ENCODE measurements around the gene HP. TPM values are rescaled to one million over a fixed set of nuclear protein-coding genes. Genes with fewer than 3 reads are reported as not detected.
A peak's percentile ranks its signal among the peaks of the same experiment; 100 is the strongest.

Gene HP
- total and polyA plus RNA-seq, 9 donors: 0.13 to 1.5 (median 0.95) TPM

DNA sequence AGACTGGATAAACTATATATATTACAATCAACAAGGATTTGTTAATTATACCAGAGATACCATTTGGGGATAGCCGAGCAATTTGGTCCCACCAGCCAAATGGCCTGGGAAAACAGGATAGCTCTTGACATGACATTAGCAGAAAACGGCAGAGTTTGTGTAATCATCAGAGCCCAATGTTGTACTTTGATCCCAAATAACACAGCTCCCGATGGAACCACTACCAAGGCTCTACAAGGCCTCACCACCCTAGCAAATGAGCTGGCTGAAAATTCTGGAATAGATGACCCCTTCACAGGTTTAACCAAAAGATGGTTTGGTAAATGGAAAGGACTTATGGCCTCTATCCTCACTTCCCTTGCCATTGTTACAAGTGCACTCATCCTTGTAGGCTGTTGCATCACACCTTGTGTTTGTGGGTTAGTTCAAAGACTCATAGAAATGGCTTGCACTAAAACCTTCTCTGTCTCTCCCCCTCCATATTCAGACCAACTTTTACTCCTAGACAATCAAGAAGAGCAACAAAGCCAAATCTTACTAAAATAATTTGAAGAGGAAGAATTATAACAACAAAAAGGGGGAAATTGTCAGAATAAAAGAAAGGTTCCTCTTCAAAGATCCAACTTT is 29.6 kb downstream of the HP start:
- Histone ChIP-seq H3K4me1 (ENCODE audit: control insufficient read depth, insufficient read depth, low read length) (no peaks in the 10 kb centered on the region), H3K27ac (ENCODE audit: low read length) (no peak overlapping the region), H3K4me3 (ENCODE audit: low read length) (no peak overlapping the region), H3K27me3 (ENCODE audit: control insufficient read depth, insufficient read depth, low read length) (no peaks in the 10 kb centered on the region), H3K9me3 (replicated peaks; ENCODE audit: control insufficient read depth, low read depth, low read length) (peaks cover 10% of the 10 kb centered on the region), H3K36me3 (ENCODE audit: control insufficient read depth, insufficient read depth, low read length) (peaks cover 21% of the 10 kb centered on the region)
- DNase-seq: no peak
- WGBS (ENCODE audit: insufficient coverage): 100% methylated on average over 1 of the region's 3 CpGs

DNA sequence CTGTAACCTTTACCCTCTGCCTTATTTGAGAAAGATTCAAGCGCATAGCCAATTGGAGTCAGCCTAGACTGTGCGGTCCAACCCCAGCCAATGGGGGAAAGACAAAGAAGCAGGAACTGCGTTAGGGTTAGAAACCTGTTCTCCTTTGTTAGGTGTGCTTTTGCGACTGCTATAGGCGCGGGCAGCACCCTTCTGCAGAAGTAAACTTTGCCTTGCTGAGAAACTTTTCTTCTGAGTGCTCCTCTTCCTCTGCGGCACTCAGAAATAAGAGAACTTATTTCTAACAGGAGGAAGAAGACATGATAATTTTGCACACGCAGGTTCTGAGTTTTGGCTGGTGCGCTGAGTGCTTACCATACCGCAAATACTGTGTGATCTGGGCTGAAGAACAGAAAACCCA is 30.1 kb downstream of the HP start:
- no peak overlapping the region for H3K27ac ChIP-seq (ENCODE audit: low read length)
- no peak overlapping the region for H3K4me3 ChIP-seq (ENCODE audit: low read length)
- H3K27me3 ChIP-seq (ENCODE audit: control insufficient read depth, insufficient read depth, low read length): no peaks in the 10 kb centered on the region
- H3K9me3 ChIP-seq (replicated peaks; ENCODE audit: control insufficient read depth, low read depth, low read length): peaks cover 10% of the 10 kb centered on the region
- 98% methylated on average over 5 of the region's 10 CpGs for WGBS (ENCODE audit: insufficient coverage)
- peaks cover 26% of the 10 kb centered on the region for H3K36me3 ChIP-seq (ENCODE audit: control insufficient read depth, insufficient read depth, low read length)
- H3K4me1 ChIP-seq (ENCODE audit: control insufficient read depth, insufficient read depth, low read length): no peaks in the 10 kb centered on the region
- no peak for DNase-seq

DNA sequence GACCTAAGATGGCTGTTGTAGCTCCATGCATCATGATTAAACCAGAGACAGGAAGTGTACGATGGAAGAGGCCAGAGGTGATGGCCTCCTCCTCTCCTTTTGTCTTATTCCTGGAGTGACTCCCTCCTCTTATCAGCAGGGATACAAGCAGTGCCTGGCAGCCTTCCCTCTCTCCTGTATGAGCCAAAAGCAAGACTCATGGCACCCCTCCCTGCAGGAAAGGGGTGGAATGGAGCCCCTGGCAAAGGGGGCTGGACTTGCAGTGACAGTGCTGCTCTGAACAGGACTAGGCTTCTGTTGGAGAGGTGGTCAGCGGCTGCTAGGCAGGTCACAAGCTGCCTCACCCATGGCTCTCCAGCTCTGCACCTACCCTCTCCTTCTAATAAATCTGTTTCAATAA is 30.7 kb downstream of the HP start:
- Histone ChIP-seq H3K27ac (ENCODE audit: low read length) (no peak overlapping the region), H3K36me3 (ENCODE audit: control insufficient read depth, insufficient read depth, low read length) (peaks cover 32% of the 10 kb centered on the region), H3K27me3 (ENCODE audit: control insufficient read depth, insufficient read depth, low read length) (no peaks in the 10 kb centered on the region), H3K9me3 (replicated peaks; ENCODE audit: control insufficient read depth, low read depth, low read length) (peaks cover 10% of the 10 kb centered on the region), H3K4me3 (ENCODE audit: low read length) (no peak overlapping the region), H3K4me1 (ENCODE audit: control insufficient read depth, insufficient read depth, low read length) (no peaks in the 10 kb centered on the region)
- DNase-seq: no peak
- WGBS (ENCODE audit: insufficient coverage): 67% methylated on average over 1 of the region's 2 CpGs

DNA sequence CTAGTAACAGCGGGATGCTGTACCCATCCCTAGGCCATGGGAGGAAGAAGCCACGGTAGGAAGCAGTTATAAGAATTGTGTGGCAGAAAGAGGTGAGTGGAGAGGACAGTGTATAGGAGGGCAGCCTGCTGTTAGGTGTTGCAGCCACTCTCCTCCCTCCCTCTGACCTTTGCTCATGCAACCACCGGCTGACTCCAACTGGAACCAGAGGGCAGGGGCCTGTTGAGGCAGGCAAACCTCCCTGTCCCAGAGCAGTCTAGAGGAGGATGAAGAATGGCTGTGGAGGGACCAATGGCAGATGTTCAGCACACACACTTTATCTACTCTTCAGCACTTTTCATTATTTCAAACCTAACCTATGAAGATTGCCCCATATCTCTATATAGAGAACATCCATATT is 36.9 kb downstream of the HP start:
- H3K4me3 ChIP-seq (ENCODE audit: low read length): no peak overlapping the region
- 100% methylated on average over 1 of the region's 3 CpGs for WGBS (ENCODE audit: insufficient coverage)
- H3K9me3 ChIP-seq (replicated peaks; ENCODE audit: control insufficient read depth, low read depth, low read length): no peaks in the 10 kb centered on the region
- no peak for DNase-seq
- H3K36me3 ChIP-seq (ENCODE audit: control insufficient read depth, insufficient read depth, low read length): peaks cover 28% of the 10 kb centered on the region
- H3K4me1 ChIP-seq (ENCODE audit: control insufficient read depth, insufficient read depth, low read length): peaks cover 14% of the 10 kb centered on the region
- no peak overlapping the region for H3K27ac ChIP-seq (ENCODE audit: low read length)
- H3K27me3 ChIP-seq (ENCODE audit: control insufficient read depth, insufficient read depth, low read length): no peaks in the 10 kb centered on the region

DNA sequence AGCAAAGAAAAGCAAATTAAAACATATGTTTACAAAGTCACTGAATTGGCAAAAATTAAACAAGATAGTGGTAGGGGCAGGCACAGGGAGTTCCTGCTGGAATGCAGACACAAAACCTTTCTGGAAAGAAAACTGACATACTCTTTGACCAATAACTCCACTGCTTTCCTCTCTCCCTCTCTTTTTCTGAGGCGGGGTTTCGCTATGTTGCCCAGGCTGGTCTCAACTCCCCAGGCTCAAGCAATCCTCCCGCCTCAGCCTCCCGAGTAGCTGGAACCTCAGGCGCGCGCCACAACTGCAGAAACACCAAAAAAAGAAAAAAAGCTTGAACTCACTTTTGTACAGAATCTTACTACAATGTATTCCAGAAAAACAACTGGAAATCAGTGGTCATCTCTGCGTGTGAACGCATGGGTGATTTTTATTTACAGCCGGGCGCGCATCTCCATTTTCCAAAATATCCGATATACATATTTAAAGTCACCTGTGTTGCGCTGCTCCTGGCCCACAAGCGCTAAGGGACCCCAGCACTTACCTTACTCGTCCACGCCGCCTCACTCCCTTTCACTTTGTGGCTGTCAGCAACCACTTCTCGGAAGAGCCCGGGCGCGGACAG is 38.6 kb downstream of the HP start:
- 0% methylated on average over 22 of the region's 22 CpGs for WGBS (ENCODE audit: insufficient coverage)
- peak overlapping the region; percentile 100 for H3K4me3 ChIP-seq (ENCODE audit: low read length)
- DNase-seq: peak; percentile 61
- peak overlapping the region; percentile 92 for H3K27ac ChIP-seq (ENCODE audit: low read length)
- H3K27me3 ChIP-seq (ENCODE audit: control insufficient read depth, insufficient read depth, low read length): no peaks in the 10 kb centered on the region
- peaks cover 39% of the 10 kb centered on the region for H3K36me3 ChIP-seq (ENCODE audit: control insufficient read depth, insufficient read depth, low read length)
- H3K9me3 ChIP-seq (replicated peaks; ENCODE audit: control insufficient read depth, low read depth, low read length): no peaks in the 10 kb centered on the region
- H3K4me1 ChIP-seq (ENCODE audit: control insufficient read depth, insufficient read depth, low read length): peaks cover 14% of the 10 kb centered on the region

DNA sequence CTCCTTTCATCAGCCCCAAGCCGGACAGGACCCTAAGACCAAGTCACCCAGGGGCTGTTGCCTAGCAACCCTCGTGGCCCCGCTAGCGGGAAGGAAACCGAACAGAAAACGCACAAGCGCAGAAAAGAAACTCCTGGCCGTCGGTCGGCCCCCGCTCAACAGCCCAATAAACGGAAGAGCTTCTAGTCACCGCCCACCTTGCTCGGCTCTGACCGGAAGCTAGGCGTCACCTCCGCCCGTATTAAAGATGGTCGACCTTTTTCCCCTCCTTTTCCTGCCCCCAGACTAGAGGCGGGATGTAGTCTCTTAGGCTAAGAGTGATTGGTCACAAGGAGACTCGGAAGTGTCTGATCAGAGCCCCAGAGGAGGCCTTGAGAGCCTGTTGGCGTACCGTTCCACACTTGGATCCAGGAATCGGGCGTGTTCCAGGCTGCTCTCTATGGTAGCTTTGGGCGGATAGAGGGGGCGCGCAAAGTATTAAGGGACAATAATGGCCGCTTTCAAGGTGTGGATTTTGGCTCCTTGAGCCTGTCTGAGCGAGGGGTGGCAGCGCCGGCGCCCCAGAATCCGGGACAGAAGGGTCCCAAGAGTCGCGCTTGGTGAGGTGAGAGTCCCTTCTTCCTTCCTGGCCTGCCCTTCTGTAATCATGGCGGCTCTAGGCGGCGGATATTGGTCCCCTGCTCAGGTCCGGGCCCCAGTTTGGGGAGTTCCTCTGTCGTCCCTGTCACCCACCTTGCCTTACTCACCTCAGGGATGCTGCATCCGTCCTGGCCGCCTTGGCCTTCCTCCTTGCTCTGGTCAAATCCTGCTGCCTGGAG is 39.4 kb downstream of the HP start, which contains the start of the genes DHX38 and TXNL4B:
TSS of gene DHX38 (plus strand) at position 400 of the 818 bp plus-strand sequence. CDS start 2,311 bp downstream, outside the sequence.
TSS of gene TXNL4B (minus strand) at position 173 of the 818 bp plus-strand sequence. CDS start 2,871 bp downstream, outside the sequence.
- WGBS (ENCODE audit: insufficient coverage): under 1% methylated on average over 40 of the region's 43 CpGs
- Histone ChIP-seq H3K4me1 (ENCODE audit: control insufficient read depth, insufficient read depth, low read length) (peaks cover 14% of the 10 kb centered on the region), H3K4me3 (ENCODE audit: low read length) (peak within 1 kb of the TSS; percentile 100), H3K27me3 (ENCODE audit: control insufficient read depth, insufficient read depth, low read length) (no peaks in the 10 kb centered on the region), H3K9me3 (replicated peaks; ENCODE audit: control insufficient read depth, low read depth, low read length) (no peaks in the 10 kb centered on the region), H3K36me3 (ENCODE audit: control insufficient read depth, insufficient read depth, low read length) (peaks cover 44% of the 10 kb centered on the region), H3K27ac (ENCODE audit: low read length) (peak within 1 kb of the TSS; percentile 99)
- peak; percentile 100 for DNase-seq

DNA sequence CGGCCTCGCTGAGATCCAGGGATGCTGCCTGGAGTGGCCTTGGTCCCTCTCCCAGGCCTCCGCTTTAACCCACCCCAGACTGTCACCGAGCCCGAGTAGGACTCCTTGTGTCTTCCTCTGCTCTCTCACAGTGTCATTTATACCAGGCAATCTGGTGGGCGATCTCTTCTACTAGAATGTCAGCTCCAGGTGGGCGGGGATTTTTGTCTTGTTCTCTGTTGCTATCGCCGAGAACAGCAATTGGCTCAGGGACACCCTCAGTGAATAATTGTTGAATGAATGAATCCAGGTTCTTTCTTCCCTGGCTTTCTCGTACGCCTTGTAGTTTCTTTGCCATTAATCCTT is 39.9 kb downstream of the HP start:
- Histone ChIP-seq H3K4me1 (ENCODE audit: control insufficient read depth, insufficient read depth, low read length) (peaks cover 14% of the 10 kb centered on the region), H3K4me3 (ENCODE audit: low read length) (peak overlapping the region; percentile 100), H3K27ac (ENCODE audit: low read length) (peak overlapping the region; percentile 99), H3K36me3 (ENCODE audit: control insufficient read depth, insufficient read depth, low read length) (peaks cover 46% of the 10 kb centered on the region), H3K9me3 (replicated peaks; ENCODE audit: control insufficient read depth, low read depth, low read length) (no peaks in the 10 kb centered on the region), H3K27me3 (ENCODE audit: control insufficient read depth, insufficient read depth, low read length) (no peaks in the 10 kb centered on the region)
- DNase-seq: no peak
- 0% methylated on average over 7 of the region's 11 CpGs for WGBS (ENCODE audit: insufficient coverage)

DNA sequence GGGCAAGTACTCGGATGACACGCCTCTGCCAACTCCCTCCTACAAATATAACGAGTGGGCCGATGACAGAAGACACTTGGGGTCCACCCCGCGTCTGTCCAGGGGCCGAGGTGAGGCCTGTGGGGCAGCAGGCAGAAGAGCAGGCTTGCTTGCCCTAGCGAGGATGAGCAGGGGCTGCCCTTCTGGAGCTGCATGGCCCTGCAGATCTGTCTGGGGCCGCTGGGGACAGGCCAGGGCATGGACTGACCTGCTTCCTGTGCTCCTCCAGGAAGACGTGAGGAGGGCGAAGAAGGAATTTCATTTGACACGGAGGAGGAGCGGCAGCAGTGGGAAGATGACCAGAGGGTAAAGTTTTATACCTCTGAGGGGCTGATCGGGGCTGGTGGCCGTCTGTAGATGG is 44.6 kb downstream of the HP start:
- Histone ChIP-seq H3K27me3 (ENCODE audit: control insufficient read depth, insufficient read depth, low read length) (no peaks in the 10 kb centered on the region), H3K27ac (ENCODE audit: low read length) (no peak overlapping the region), H3K4me3 (ENCODE audit: low read length) (no peak overlapping the region), H3K9me3 (replicated peaks; ENCODE audit: control insufficient read depth, low read depth, low read length) (no peaks in the 10 kb centered on the region), H3K36me3 (ENCODE audit: control insufficient read depth, insufficient read depth, low read length) (peaks cover 81% of the 10 kb centered on the region), H3K4me1 (ENCODE audit: control insufficient read depth, insufficient read depth, low read length) (peaks cover 10% of the 10 kb centered on the region)
- WGBS (ENCODE audit: insufficient coverage): 80% methylated on average over 15 of the region's 15 CpGs
- DNase-seq: no peak

DNA sequence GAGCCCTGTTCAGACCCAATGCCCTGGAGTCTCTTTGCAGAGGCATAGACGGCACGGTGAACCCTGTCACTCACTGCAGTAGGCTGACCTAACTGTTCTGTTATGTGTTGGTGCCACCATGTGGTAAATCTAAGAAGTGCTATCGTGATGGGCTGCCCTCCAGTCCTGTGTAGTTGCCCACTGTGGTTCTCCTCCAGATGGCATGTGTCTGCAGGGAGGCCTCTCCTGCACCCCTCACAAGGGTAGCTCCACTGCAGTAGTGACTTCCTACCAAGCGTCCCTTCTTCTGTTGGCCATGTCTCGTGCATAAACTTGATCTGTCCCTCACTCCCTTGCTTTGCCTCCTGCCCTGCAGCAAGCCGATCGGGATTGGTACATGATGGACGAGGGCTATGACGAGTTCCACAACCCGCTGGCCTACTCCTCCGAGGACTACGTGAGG is 45.1 kb downstream of the HP start:
- no peaks in the 10 kb centered on the region for H3K9me3 ChIP-seq (replicated peaks; ENCODE audit: control insufficient read depth, low read depth, low read length)
- peaks cover 8% of the 10 kb centered on the region for H3K4me1 ChIP-seq (ENCODE audit: control insufficient read depth, insufficient read depth, low read length)
- H3K27me3 ChIP-seq (ENCODE audit: control insufficient read depth, insufficient read depth, low read length): no peaks in the 10 kb centered on the region
- H3K36me3 ChIP-seq (ENCODE audit: control insufficient read depth, insufficient read depth, low read length): peaks cover 86% of the 10 kb centered on the region
- no peak overlapping the region for H3K4me3 ChIP-seq (ENCODE audit: low read length)
- WGBS (ENCODE audit: insufficient coverage): 68% methylated on average over 12 of the region's 12 CpGs
- DNase-seq: peak; percentile 36
- H3K27ac ChIP-seq (ENCODE audit: low read length): no peak overlapping the region

DNA sequence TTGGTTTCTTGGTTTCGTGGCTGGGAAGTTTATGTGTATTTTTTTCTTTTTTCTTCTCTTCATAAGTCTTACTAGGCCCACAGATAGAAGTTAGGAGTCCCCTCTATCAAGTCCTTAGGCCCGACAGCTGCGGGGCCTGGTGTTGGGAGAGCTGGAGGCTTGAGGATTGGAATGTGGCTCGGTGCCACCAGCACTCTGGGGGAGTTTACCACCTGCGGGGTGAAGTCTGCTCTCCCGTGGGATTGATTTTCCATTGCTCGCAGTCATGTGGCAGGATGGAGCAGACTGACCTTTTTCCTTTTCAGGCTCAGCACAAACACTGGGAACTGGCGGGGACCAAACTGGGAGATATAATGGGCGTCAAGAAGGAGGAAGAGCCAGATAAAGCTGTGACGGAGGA is 46.9 kb downstream of the HP start:
- 84% methylated on average over 5 of the region's 10 CpGs for WGBS (ENCODE audit: insufficient coverage)
- Histone ChIP-seq H3K36me3 (ENCODE audit: control insufficient read depth, insufficient read depth, low read length) (peaks cover 97% of the 10 kb centered on the region), H3K27ac (ENCODE audit: low read length) (no peak overlapping the region), H3K4me3 (ENCODE audit: low read length) (no peak overlapping the region), H3K4me1 (ENCODE audit: control insufficient read depth, insufficient read depth, low read length) (peaks cover 3% of the 10 kb centered on the region), H3K27me3 (ENCODE audit: control insufficient read depth, insufficient read depth, low read length) (no peaks in the 10 kb centered on the region), H3K9me3 (replicated peaks; ENCODE audit: control insufficient read depth, low read depth, low read length) (no peaks in the 10 kb centered on the region)
- no peak for DNase-seq

Data from muscle of leg (tissue), 11 donors.